ENCODE data around the gene FAM187B.
"Not testable (repeated sequence)": the region's sequence is repeated elsewhere in the genome, so short reads cannot be mapped to it uniquely, and the experiment has no call there.

Gene FAM187B

GRCh38 chr19:35261356-35262100 lies 33.0 kb upstream of the FAM187B start:
- no peak for DNase-seq

- DNase-seq, result no peak
Measured at GRCh38 chr19:35260694-35261304, 32.3 kb upstream of the FAM187B start.

GRCh38 chr19:35257113-35257461 lies 28.5 kb upstream of the FAM187B start:
- DNase-seq, result no peak

GRCh38 chr19:35256566-35256965 lies 28.0 kb upstream of the FAM187B start:
- DNase-seq, result no peak

- DNase-seq, result no peak
Measured at GRCh38 chr19:35254341-35255297, 26.1 kb upstream of the FAM187B start.

GRCh38 chr19:35253316-35254286 lies 25.1 kb upstream of the FAM187B start:
- DNase-seq, result no peak

- DNase-seq, result no peak
Measured at GRCh38 chr19:35251456-35251855, 22.9 kb upstream of the FAM187B start.

GRCh38 chr19:35249848-35250711 lies 21.5 kb upstream of the FAM187B start:
- DNase-seq, result no peak

GRCh38 chr19:35249146-35249847 lies 20.8 kb upstream of the FAM187B start:
- DNase-seq, result no peak

- DNase-seq, result peak; percentile 63 to 79
Measured at GRCh38 chr19:35248310-35249145, 20.0 kb upstream of the FAM187B start, which contains the start of gene LSR. TSS of gene LSR (plus strand) at chr19:35249002. CDS start at chr19:35249023, 21 bp downstream.

- peak; percentile 53 to 72 for DNase-seq
Measured at GRCh38 chr19:35247526-35248309, 19.2 kb upstream of the FAM187B start.

GRCh38 chr19:35246466-35247092 lies 18.0 kb upstream of the FAM187B start:
- no peak for DNase-seq

GRCh38 chr19:35241417-35241816 lies 12.9 kb upstream of the FAM187B start:
- no peak for DNase-seq

GRCh38 chr19:35240327-35240726 lies 11.8 kb upstream of the FAM187B start:
- no peak for DNase-seq

GRCh38 chr19:35239597-35239996 lies 11.1 kb upstream of the FAM187B start:
- DNase-seq, result not testable (repeated sequence)

GRCh38 chr19:35236638-35237400 lies 8.3 kb upstream of the FAM187B start:
- DNase-seq, result no peak

- DNase-seq, result no peak
Measured at GRCh38 chr19:35232912-35233311, 4.4 kb upstream of the FAM187B start.

Measured in SW 1271 (cell line).